HG02981 (cell line): ENCODE results near the gene NR4A1.
A peak's percentile ranks its signal among the peaks of the same experiment; 100 is the strongest.

Source experiments
- ATAC-seq: cut with Tn5 transposase; IDR thresholded peaks from one replicate; pipeline ENCODE4 v1.9.1; 2021; ENCODE audit warnings: mild to moderate bottlenecking, moderate library complexity; ENCODE audit not compliant: unreplicated experiment

NR4A1 gene

DNA sequence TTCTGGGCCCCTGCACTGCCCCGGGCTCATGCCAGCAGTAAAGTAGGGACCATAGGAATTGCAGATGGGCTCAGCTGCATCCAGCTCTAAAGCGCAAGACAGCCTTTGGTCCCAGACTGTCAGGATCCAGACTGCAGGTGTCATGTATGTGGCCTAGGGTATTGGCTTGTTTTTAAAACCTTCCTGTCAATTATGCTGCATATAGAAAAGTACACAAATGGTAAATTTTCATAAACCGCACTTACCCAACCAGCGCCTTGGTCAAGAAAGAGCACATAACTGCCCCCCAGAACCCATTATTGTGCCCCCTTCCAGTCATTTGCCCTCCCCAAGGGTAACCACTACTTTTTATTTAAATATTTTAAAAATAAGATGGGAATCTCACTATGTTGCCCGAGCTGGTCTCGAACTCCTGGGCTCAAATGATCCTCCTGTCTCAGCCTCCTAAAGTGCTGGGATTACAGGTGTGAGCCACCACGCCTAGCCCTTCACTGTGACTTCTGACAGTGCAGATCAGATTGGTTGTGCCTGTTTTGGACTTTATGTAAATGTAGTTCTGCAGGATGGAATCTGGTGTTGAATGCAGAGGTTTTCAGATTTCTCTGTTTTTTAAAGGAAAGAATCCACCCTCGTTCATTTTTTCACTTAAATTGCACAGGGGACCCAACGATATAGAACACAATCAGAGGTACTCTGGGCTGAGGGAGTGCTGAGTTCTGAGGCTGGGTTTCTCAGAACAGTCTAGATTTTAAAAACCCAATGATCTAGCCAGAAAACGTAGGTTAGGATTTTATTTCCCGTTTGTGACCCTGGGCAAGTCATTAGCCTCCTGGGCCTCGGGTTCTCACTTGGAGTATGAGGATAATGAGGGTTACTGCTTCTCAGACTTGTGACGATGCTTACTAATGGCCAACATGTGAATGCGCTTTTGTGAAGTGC lies 6.7 kb downstream of the NR4A1 start:
- no peak for ATAC-seq

DNA sequence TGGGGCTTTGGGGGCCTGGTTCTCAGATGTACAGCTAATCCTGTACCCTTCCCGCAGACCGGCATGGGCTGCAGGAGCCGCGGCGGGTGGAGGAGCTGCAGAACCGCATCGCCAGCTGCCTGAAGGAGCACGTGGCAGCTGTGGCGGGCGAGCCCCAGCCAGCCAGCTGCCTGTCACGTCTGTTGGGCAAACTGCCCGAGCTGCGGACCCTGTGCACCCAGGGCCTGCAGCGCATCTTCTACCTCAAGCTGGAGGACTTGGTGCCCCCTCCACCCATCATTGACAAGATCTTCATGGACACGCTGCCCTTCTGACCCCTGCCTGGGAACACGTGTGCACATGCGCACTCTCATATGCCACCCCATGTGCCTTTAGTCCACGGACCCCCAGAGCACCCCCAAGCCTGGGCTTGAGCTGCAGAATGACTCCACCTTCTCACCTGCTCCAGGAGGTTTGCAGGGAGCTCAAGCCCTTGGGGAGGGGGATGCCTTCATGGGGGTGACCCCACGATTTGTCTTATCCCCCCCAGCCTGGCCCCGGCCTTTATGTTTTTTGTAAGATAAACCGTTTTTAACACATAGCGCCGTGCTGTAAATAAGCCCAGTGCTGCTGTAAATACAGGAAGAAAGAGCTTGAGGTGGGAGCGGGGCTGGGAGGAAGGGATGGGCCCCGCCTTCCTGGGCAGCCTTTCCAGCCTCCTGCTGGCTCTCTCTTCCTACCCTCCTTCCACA lies 7.6 kb downstream of the NR4A1 start:
- ATAC-seq: no peak

DNA sequence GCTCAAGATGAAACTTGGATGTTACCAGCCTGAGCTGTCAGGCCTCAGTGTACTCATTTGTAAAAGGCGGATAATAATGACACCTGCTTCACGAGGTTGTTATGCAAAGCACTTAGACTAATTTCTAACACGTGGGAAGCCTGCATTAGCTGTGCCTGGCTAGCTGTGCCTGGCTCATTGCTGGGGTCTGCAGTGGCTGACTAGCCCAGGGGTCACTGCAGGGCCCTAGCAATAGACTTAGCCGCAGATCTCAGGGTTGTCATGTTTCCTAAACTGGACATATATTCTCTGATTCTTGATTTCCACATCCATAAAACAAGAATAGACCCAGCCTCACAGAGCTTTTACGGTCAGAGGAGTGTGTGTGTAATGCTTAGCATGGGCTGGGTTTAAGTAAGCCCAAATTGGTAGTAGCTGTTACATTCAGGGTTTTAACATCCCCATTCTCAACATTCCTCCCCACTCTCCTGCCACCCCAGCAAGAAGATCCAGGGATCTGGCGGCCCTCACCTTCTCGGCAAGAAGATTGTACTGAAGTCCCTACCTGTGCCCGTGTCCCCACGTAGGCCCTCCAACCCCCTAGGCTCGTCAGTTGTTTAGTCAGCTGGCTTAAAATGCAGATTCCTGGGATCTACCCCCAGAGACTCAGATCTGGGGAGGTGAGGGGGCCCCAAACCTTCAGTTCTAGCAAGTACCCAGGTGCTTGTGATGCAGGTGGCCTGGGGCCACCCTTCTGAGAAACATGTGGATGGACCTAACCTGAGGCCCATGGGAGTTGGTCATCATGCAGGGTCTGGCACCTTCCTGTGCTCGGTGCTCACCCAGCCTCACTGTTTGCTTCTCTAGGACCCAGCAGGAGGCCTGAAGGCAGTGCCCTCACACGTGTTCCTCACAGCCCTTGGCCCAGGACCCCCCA lies 8.6 kb downstream of the NR4A1 start:
- ATAC-seq: no peak

DNA sequence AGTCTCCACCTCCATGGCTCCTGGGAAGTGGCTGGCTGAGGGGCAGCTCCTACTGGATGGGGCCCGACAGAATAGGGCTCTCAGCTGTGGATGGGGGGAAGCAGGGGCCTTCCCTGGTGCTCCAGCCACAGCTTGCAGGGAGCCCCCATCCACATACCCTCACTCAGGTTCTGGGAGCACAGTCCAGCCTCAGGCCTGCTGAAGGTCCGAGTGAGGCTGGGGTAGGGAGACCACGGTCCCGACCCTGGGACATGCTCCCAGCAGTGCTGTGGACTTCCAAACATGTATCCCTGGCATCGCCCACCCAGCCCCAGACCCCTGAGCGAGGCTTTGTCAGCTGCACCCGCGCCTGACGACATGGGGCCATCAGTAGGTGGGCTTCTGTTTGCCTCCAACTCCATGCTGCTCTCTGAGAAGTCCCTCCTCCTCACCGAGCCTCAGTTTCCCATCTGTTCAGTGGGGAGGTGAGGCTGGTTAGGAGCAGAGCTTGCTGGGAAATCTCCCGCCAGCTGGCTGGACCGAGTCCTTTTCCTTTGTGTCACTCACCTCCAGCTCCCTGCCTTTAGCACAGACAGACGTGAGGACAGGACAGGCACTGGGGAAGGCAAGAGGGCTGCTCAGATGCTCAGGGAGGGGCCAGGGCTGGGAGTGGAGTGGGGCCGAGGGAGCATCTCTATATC lies 9.4 kb downstream of the NR4A1 start:
- no peak for ATAC-seq

DNA sequence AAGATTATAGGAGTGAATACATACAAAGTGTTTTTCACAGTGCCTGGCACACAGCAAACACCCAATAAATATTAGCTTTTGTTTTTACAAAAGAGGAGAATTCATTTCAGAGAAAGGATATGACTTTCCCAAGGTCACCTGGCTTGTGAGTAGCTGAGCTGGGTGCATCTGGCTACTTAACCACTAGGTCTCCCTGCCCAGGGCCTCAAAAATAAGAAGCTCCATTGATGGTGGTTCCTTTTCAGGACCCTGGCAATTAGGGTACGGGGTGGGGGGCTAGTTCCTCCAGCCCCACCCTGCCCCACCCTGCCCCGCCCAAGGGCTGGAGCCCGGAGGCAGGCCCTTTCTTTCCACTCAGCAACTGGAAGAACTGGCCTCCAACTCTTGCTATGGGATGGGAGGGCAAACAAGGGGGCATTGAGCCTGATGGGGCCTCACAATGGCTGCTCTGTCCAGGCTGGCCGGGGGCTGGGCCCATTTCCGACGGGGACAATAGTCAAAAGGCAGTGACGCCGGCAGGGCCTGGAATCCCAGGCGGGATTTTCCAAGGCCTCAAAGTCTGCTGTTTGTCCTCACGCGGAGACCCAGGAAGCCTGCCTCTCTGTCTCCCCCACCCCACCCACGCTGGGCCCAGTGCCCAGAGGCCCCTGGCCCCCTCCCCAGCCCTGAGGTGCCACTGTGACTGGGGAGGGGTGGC lies 10.4 kb downstream of the NR4A1 start:
- no peak for ATAC-seq

DNA sequence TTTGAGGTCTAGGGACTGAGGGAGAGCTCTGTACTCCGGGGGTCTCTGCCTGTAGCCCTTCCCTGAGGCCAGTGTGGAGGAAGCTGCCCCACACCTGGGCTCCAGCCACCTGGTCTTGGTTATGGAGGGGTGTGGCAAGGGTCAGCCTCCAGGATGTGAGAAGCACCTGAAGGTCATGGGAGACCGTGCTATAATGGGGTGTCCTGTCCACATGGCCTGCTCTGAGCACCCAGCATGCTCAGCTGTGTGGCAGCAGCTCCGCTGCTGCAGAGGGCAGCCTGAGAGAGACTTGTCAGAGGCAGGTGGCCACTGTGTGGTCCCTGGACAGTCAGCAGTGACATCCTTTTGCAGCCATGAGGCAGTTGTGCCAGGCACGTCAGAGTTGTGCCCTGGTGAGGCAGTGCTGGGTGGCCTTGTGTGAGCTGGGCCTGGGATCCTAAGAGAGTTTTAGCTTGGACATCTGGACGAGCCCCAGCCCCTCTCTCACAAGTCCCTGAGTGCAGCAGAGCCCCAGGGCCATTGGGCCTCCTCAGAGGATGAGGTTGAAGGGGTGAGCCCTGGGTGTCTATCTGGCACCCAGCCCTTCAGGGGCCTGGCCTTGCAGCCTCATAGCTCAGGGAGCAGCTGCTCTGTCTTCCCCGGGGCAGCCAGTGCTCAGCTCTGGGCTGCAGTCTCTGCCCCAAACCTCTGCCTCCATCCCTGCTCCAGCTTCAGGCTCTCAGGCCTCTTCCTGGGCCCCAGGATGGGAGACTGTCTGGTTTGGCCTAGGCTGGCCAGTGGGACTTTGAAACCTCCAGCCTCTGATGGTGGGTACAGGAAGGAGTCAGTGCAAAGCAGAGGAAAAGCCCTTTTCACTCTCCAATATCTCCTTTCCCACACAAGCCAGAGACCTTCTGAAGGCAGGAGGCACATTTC lies 11.2 kb downstream of the NR4A1 start:
- ATAC-seq: no peak

DNA sequence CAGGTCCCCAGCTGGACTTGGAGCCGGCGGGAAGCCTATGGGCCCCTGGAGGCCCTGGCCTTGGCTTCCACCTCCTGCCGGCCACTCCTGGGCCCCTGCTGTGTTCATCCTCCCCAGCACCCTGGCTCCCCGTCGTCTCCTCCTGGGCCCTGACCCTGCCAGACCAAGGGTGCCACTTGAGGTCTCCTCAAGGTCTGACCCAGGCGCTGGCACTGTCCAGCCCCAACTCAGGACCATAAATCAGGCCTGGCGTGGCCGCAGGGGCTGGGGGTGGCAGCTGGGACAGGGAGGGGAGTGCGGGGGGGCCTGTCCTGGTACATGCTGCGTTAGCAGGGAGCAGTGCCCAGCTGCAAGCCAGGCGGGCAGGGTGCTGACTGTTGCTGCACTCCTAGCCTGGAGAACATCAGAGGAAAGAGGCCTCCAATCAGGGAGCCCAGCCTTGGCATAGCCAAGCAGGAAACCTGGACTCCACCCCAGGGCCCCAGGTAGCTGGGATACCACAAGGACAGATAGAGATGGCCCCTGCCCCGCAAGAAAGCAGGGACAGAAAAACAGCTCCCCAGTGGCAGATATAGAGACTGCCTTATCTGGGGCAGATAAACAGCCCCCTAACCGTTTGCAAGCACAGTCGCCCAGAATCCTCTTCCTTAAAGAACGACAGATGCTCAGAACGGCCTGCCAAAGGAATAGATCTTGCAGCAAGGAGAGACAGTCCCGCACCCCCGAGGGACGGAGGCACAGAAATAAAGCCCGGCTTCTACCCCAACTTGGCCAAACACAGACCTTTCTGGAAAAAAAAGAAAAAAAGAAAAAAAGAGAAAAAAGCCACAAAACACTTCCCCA lies 12.1 kb downstream of the NR4A1 start:
- no peak for ATAC-seq

DNA sequence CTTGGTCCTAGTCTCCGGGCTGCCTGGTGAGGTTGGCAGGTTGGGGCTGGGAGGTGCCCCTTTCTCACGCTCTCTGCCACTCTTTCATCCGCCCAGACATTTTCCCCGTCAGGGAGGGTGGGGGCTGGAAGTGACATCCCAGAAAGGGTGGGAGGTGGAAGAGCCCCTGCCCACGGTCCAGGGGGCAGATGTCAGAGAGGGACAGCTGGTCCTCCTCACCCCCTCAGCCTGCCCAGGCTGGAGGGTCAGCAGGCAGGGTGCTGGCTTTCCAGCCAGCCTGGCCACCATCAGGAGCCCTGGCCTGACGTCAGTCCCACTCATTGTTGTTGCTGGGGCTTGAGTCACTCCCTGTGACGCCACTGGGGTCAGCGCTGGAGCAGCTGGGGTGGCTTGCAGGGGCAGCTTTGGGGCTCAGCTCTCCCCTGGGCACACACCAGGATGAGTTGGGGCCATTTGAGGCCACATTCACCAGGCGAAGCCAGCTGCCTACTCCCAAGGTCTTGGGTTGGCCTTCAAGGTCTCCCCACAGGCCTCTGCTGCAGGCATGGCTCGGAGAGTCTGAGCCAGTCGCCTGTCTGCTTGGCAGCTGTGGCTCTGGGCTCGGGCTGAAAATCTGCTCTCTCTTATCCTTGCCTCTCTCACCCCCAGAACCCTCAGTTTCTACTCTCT lies 12.9 kb downstream of the NR4A1 start:
- no peak for ATAC-seq

DNA sequence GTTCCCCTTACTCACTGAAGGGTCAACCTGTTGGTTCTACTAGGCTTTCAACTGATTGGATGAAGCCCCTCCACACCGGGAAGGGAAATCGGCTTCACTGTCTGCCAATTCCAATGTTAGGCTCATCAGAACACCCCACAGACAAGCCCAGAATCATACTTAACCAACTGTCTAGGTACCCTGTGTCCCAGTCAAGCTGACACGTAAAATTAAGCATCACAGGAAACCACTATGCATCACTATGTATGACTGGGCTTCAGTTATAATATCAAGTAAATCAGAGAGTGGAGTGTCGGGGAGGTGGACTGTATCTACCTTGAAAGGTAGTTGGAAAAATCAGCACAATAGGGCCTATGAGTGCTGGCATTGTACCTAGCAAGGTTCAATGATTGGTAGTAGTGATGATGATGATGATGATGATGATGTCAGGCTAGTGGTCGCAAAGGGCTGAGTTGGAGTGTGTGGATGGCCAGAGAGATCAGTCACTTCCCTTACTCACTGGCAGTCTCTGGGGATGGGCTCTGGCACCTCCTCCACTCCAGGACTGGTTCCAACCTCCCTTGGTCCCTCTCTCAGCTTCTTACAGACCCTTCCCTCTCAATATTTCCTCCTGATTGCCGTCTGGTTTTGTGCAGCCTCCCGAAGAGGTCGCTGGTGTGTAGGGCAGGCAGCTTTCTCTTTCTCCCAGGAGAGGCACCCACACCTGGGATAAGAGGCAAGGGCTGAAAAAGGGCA lies 15.3 kb downstream of the NR4A1 start:
- no peak for ATAC-seq

DNA sequence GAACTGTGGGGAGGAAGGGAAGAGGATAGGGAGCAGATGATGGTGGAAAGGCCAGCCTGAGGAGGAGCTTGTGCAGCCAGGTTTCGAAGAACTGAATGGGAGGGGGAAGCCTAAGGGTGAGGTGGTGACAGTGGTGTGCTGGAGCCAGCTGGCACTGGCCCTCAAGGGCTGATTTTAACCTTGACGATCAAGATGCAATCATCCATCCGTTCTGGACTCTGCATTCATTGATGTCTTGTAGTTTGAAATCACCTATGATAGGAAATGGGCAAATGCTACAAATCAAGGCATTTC lies 15.8 kb downstream of the NR4A1 start:
- no peak for ATAC-seq

DNA sequence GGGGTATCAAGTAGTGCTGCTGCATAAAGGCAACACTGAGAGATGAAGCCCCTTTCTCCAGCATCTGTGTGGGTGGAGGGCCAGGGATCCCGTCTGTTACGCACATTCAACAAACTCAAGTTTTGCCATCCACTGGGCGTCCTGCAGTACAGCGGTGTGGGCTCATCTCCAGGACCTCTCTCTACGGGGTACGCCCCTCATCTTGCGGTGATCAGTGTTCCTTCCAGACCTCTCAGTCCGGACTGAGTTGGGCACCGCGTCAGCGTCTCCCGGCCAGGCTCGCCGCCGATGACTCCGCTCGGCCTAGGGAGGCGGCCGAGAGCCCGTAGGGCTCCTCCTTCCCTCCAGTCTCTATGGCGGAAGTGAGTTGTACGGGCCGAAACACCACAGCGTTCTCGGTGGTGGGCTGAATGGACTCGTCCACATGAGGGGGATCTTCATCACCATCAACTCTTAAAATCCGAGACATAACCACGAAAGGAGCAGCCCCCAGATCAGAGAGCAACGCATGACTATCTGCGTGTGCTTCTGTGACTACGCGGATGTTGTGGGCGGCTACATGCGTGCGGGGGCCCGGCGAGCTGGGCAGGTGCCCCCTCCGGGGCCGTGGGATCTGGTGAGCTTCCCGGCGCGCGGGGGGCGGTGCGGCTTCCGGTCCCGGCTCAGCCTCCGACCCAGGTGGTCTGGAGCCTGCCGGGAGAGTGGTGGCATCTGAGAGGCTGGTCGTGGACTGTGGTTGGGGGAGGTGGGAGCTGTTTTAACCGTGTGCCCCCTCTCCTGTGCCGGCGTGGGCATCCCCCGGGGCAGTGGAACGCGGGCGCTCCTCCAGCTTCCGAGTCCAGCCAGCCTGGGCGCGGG lies 18.3 kb downstream of the NR4A1 start, which contains the start of gene ATG101:
Gene ATG101, plus strand, starts transcription at position 652 of the 858 bp plus-strand sequence. CDS start 3,673 bp downstream, outside the sequence.
- peak; percentile 94 for ATAC-seq

DNA sequence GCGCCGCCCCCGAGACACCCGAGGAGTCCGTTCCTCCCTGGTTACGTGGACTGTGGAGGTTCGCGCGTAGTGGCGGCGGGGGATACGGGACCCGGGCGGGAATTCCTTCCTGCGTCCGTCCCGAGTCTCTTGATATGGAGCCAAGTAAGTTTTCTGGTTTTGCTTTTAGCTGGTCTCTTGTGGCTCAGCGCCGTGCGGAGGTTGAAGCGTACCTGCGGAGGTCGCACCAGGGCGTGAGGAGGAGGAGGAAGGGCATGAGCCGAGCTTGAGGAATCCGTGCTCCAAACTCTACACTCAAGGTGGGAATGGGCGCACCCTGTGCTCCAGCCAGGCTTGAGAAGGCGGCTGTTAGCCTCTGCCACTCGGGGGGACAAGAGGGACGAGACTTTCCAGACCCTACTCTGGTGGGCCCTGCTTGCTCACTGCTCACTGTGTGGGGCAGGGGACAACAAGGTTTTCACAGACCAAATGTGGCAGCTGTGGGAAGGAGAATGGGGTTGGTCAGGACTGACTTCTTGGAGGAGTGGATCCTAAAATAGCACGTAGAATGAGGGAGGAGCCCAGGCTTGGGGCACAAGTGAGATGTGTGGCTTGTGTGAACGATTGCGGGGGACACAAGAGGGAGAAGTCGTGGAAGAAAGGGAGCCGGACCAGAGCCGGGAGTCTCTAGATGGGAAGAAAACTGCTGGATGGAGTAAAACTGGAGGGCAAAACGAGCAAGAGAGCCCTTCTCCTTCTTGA lies 19.1 kb downstream of the NR4A1 start:
- ATAC-seq: no peak

DNA sequence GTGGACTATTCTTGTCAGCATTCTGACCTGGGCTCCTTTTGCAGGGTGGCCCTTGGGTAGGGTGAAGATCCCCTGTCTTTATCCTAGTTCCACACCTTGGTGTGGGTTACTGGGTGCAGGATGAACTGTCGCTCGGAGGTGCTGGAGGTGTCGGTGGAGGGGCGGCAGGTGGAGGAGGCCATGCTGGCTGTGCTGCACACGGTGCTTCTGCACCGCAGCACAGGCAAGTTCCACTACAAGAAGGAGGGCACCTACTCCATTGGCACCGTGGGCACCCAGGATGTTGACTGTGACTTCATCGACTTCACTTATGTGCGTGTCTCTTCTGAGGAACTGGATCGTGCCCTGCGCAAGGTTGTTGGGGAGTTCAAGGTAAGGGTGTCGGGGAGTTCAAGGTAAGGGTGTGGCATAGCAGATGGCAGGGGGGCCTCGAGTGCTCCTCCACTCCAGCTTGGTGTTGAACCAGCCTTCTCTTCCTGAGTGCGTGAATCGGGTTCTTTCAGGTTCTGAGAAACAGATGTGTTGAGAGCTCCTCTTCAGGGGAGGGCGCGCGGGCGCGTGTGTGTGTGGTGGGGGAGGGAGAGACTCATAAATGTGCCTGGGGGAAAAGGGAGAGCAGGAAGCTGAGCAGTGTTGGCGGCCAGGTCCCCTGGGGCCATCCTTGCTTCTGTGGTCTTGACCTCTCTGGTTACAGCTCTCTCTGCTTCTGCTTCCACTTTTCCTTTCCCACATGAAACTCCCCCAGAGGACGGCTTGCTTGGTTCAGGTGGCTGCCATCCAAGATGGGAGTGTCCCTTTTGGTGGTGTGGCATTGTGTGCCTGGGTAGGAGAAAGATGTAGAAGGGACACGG lies 22.5 kb downstream of the NR4A1 start:
- ATAC-seq: peak; percentile 27
